Astrocyte of the cerebellum (primary cell): Measurements from ENCODE around the gene TTLL5.

Experiments
- DNase-seq: peaks from one replicate; pipeline ENCODE4 v3.0.0-alpha.2; 2011; ENCODE audit warnings: low read depth
- H3K4me3 ChIP-seq: 2 replicates; pipeline ENCODE4 v1.5.1; 2011; ENCODE audit warnings: mild to moderate bottlenecking, low read depth, low read length, moderate library complexity
- CTCF ChIP-seq: IDR thresholded peaks from 2 replicates; pipeline ENCODE4 v1.5.1; 2012; ENCODE audit warnings: low read length, low read depth, moderate library complexity, mild to moderate bottlenecking; ENCODE audit errors: missing control alignments
- in situ Hi-C: cut with HindIII; loops from 2 replicates; pipeline ENCODE4 v1.10.0; 2017; ENCODE audit warnings: low sequenced_read_pairs

TTLL5 gene

GRCh38 chr14:75977582-75977943, 316.5 kb downstream of the TTLL5 start:
- TF ChIP-seq CTCF: no peak
- in situ Hi-C loops: loop anchor here (5.0 kb wide), 1 partner anchor 265 kb away; no protein-coding TSS in a partner anchor
- H3K4me3 ChIP-seq: no peak overlapping the region
- no peak for DNase-seq

- DNase-seq: no peak
- no peak overlapping the region for H3K4me3 ChIP-seq
- in situ Hi-C loops: loop anchor here (5.0 kb wide), 1 partner anchor 266 kb away; no protein-coding TSS in a partner anchor
- TF ChIP-seq CTCF: no peak
Observed at GRCh38 chr14:75978249-75978731, 317.2 kb downstream of the TTLL5 start.

- no peak for DNase-seq
- H3K4me3 ChIP-seq: peak overlapping the region; percentile 62
- TF ChIP-seq CTCF: peak; percentile 78
- in situ Hi-C loops: loop anchor here (5.0 kb wide), 1 partner anchor 267 kb away; no protein-coding TSS in a partner anchor
Observed at GRCh38 chr14:75979071-75979571, 318.1 kb downstream of the TTLL5 start.

- DNase-seq: no peak
- peak overlapping the region; percentile 62 for H3K4me3 ChIP-seq
- in situ Hi-C loops: loop anchor here (5.0 kb wide), 1 partner anchor 268 kb away; no protein-coding TSS in a partner anchor
- no peak for TF ChIP-seq CTCF
Observed at GRCh38 chr14:75979648-75980565, 318.9 kb downstream of the TTLL5 start.

- TF ChIP-seq CTCF: no peak
- DNase-seq: no peak
- in situ Hi-C loops: no loop called here
- H3K4me3 ChIP-seq: peak overlapping the region; percentile 62
Observed at GRCh38 chr14:75980856-75981255, 319.8 kb downstream of the TTLL5 start.

- no peak for TF ChIP-seq CTCF
- in situ Hi-C loops: no loop called here
- DNase-seq: peak; percentile 78
- peak within 1 kb of the TSS; percentile 62 for H3K4me3 ChIP-seq
Observed at GRCh38 chr14:75981426-75982265, 320.6 kb downstream of the TTLL5 start, which contains the start of gene TGFB3. Gene TGFB3 (minus strand): TSS chr14:75981995. CDS start chr14:75980893, 1,102 bp downstream.
